Ramos (cell line): Measurements from ENCODE around the gene ITM2C.

ENCODE experiments used
- in situ Hi-C: fragments of 300-500 bp; cut with MboI; formaldehyde crosslinking; loops from one replicate; pipeline ENCODE4 v1.14.3; 2022; ENCODE audit warnings: low sequenced_read_pairs; ENCODE audit not compliant: unreplicated experiment

The ITM2C gene

DNA sequence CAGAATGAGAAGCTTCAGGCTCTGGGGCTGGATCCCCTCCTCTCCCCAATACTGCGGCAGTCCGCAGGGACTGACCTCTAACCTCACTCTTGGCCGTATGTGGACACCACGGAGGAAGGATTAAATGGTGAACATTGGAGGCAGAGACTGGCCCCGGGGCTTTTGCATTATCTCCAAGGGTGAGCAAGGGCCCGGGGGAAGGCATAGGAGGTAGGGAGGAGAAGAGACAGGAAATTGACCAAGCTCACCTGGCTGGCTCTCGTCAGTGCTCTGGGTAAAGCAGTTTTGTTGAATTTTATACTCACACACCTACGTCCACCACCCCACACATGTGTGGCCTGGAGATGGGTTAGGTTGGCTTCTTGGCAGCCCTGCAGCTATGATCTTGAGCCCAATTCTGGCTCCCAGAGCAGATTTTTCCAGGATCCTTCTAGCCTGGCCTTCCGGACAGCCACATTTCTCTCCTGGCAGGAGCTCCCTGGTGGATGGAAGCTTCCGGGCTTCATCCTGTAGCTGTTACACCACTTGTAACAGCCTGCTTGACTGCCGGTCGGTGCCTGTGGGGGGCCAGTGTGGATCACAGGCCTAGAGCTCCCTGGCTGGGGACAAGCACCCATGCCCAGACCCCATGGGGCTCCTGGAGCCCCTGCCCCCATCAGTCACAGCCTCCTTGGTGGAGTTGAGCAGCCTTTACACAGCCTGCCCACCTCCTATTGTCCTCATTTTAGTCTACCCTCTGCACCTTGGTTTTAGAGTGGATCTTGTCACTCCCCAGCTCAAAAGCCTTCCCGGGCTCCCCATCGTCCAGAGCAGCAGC is 7.6 kb downstream of the ITM2C start:
- in situ Hi-C loops, result no loop called here

GRCh38 chr2:230872968-230873660 is 8.4 kb downstream of the ITM2C start:
- in situ Hi-C loops, result no loop called here

DNA sequence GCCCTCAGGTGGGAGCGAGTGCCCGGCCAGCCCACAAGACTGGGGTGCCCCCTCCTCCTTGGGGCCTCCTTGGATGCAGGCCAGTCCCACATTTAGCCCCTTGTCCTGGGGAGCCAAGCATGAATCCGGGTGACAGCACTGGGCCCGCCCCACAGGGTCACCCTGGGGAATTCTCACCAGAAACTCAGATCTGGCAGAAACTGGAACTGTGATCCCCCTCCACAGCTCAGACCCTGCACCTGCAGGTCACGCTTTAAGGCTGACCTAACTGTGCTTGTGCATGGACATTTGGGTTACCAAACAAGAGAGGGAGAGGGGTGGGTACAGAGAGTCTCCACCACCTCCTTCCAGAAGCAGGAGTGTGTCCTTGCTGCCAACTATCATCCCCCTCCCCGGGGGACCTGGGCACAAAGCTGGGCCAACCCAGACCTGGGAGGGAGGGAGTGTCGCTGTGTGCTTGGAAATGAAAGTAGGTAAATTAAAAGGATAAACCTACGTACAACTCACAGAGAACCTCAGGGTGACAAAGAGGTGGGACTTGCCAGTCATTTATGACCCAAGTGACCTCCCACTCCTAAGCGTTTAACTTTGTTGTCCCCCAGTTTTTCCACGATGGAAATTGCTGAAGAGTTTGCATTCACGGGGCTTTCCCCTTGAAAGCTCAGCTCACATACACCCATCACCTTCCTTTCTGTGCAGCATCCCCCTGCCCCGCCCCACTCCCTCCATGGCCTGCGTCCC is 9.1 kb downstream of the ITM2C start:
- in situ Hi-C loops, result no loop called here

- in situ Hi-C loops, result no loop called here
Observed at GRCh38 chr2:230874456-230874855, 9.7 kb downstream of the ITM2C start.

GRCh38 chr2:230874876-230875275 is 10.1 kb downstream of the ITM2C start:
- in situ Hi-C loops, result no loop called here

DNA sequence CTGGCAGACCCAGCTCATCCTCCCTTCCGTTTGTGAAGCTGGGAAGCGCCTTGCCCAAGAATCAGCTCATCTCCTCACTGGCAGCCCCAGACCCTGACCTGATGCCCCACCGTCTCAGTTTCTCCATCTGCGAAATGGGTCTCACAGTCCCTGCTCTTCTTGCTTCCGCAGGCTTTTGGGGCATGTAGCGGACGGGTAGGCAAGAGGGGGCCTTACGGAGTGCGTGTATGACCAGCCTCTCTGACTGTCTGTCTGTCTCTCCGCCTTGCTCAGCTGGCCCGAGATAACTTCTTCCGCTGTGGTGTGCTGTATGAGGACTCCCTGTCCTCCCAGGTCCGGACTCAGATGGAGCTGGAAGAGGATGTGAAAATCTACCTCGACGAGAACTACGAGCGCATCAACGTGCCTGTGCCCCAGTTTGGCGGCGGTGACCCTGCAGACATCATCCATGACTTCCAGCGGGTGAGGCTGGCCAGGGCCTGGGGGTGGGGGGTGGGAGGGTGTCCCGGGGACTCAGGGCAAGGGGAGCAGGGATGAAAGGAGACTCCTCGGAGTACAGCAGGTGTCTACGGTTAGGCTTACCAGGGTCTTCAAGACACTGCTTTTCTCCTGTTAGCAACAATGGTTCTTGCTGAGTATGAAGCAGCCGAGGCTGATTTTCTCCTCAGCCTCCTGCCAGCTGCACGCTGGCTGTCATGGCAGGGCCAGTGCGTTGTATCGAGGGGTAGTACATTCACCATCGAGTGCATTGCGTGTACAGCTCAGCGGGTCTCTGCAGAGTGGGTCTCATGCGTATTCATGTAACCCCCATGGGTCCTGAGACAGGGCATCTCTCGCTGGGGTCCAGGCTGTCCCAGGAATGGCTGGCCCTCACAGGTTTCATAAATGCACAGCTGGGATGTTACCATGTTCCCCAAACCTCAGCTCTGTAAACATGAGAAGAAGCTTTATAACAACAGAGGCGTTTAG is 10.9 kb downstream of the ITM2C start:
- in situ Hi-C loops, result no loop called here

GRCh38 chr2:230877116-230877758 is 12.5 kb downstream of the ITM2C start:
- in situ Hi-C loops, result no loop called here

DNA sequence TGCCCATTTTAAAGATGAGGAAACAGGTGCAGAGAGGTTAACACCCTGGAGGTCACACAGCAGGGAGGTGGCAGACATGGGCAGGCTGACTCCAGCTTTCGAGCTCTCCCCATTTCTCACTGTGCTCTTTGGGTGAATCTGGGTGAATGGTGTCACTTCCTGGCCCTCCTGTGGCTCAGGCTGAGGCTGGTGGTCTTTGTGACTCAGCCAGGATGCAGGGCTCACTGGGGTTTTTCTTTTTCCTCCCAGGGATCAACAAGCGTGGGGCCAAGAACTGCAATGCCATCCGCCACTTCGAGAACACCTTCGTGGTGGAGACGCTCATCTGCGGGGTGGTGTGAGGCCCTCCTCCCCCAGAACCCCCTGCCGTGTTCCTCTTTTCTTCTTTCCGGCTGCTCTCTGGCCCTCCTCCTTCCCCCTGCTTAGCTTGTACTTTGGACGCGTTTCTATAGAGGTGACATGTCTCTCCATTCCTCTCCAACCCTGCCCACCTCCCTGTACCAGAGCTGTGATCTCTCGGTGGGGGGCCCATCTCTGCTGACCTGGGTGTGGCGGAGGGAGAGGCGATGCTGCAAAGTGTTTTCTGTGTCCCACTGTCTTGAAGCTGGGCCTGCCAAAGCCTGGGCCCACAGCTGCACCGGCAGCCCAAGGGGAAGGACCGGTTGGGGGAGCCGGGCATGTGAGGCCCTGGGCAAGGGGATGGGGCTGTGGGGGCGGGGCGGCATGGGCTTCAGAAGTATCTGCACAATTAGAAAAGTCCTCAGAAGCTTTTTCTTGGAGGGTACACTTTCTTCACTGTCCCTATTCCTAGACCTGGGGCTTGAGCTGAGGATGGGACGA is 13.2 kb downstream of the ITM2C start:
- in situ Hi-C loops, result no loop called here

GRCh38 chr2:230878599-230879188 is 14.0 kb downstream of the ITM2C start:
- in situ Hi-C loops, result no loop called here

GRCh38 chr2:230879271-230879882 is 14.6 kb downstream of the ITM2C start:
- in situ Hi-C loops, result no loop called here

DNA sequence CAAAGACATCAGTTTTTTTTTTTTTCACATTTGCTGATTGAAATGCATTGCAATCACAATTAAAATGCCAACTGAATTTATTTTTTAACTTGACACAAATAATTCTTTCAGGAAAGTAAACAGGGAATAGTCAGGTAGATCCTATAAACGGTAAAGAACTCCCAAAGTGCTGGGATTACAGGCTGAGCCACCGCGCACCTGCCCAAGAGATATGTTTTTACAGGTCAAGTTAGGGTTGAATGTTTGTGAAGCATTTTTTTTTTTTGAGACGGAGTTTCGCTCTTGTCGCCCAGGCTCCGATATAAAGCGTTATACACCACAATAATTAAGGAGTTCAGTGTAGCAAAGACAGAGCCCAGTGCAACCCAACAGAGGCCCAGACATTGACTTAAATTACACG is 15.1 kb downstream of the ITM2C start:
- in situ Hi-C loops, result no loop called here

- in situ Hi-C loops, result no loop called here
Observed at GRCh38 chr2:230881840-230882239, 17.1 kb downstream of the ITM2C start.

GRCh38 chr2:230885463-230886130 is 20.9 kb downstream of the ITM2C start:
- in situ Hi-C loops, result no loop called here

DNA sequence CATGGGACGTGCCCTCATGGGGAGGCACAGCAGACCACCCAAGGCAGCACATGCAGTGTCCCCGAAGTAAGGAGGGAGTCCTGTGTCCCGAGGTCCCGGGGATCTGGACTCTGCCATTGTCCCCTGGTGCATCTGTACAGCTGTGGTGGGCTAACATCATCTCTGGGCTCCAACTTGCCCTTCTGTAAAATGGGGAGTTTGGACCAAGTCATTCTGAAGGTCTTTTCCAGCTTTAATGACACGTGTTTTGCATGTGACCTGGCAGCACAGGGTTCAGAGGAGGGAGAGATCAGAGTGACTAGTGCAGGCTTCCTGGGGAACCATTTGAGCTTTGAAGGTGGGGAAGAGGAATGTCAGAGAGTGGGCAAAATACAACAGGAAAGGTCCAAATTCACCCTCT is 21.5 kb downstream of the ITM2C start:
- in situ Hi-C loops, result no loop called here

DNA sequence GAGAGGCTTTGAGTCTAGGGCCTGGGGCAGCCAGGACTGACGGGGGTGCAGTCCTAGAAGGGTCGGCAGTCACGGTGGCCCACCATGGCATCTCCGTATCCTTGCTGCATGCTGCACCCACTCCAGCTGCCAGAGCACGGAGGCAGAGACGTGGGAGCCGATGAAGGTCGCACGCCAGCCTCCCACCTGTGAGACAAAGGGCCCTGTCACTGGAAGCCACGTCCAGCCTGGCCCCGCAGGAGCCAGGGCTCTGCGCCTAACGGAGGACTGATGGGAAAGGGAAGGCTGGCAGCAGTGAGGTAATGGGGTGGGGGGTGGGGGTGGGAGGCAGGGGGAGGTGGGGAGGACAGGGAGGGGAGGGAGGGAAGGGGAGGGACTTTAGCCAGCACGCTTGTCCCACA is 21.9 kb downstream of the ITM2C start:
- in situ Hi-C loops, result no loop called here

DNA sequence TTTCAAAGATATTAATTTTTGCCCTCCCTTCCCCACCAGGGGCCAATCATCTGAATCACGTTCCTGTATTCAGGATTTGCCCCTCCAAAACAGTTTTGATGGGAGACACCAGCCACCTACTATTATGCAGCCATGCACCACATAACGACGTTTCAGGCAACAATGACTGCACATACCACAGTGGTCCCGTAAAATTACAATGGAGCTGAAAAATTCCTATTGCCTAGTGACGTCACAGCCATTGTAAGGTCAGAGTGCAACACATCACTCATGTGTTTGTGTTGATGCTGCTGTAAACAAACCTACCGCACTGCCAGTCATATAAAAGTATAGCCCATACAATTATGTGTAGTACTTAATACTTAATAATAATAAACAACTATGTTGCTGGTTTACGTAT is 22.6 kb downstream of the ITM2C start:
- in situ Hi-C loops, result no loop called here

- in situ Hi-C loops, result no loop called here
Observed at GRCh38 chr2:230888824-230889400, 24.2 kb downstream of the ITM2C start.
